GM21528 (cell line): ENCODE results near the gene DDAH1.

Source experiments
- ATAC-seq: cut with Tn5 transposase; IDR thresholded peaks from one replicate; pipeline ENCODE4 v1.9.1; 2021; ENCODE audit warnings: mild to moderate bottlenecking, moderate library complexity; ENCODE audit not compliant: unreplicated experiment, low FRiP score

The DDAH1 gene

DNA sequence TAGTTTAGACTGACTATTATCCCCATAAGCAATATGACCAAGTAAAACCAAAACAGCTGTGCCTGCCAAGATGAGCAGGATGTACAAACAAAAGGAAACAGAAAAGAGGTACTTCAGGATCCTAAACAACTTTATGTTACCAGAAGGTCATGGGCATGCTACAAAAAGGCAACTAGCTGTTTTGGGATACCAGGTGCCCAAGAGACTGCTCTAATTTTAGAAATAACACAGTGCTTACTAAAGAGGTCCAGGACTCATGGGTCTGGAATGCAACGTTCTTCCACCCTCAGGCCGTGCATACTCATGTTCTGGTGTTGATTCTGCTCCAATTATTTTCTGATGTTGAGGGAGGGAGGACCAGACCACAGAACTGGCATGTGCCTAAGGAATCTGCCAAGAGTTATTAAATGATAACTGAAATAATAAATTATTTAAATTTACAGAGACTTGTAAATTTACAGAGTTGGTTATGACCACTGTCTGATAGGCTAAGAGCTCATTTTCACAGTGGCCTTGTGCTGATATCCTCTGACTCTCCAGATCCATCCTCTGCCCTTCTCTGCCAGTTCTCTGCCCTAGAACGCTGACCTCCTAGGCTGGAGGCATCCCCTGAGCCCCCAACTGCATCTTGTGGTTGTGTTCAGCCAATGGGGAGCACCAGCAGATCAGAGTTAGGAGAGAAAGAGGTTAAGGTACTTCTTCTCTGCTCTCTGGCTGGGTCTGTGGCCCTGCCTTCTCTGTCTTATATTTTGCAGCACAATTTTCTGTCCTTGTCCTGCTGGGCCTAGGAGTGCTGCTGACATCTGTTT, 150.9 kb downstream of the DDAH1 start:
- ATAC-seq, result no peak

DNA sequence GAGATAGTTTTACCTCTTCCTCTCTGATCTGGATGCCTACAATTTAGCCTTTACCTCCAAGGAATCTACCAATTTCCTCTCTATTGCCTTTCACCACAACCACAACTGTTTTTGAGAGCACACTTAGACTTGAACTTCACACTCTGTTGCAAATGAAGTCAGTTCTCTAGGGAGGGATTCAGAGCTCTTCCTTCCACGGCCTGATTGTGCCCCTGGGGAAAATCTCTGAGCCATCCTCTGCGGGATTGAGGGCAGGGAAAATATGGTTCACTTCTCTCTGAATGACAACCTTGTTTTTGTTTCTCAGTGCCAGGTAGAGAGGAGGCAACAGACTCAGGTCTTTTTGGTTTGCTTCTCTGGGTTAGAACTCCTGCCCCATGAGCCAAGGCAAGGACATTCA, 153.1 kb downstream of the DDAH1 start:
- no peak for ATAC-seq

DNA sequence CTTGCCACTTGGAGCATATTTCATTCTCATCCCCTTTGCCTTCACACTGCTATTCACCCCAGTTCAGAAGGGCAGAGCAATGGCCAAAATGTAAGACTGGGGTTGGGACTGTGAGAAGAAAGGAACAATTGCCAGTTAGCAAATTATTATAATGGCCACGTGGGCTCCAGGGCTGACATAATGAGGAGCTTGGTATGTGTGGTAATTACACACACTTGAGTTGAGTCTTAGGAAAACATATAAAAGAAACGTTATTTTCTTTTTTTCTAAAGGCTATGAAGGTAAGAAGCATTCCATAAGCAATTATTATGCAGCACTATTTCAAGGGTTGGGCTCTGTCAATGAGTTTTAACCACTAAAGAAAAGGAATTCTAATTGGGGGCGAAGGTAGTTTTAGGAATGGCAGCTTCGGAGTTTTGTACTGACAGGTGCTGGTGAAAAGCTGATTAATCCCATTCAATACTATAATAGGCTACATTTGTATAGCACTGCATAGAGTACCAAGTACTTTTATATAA, 156.1 kb downstream of the DDAH1 start:
- ATAC-seq, result no peak

DNA sequence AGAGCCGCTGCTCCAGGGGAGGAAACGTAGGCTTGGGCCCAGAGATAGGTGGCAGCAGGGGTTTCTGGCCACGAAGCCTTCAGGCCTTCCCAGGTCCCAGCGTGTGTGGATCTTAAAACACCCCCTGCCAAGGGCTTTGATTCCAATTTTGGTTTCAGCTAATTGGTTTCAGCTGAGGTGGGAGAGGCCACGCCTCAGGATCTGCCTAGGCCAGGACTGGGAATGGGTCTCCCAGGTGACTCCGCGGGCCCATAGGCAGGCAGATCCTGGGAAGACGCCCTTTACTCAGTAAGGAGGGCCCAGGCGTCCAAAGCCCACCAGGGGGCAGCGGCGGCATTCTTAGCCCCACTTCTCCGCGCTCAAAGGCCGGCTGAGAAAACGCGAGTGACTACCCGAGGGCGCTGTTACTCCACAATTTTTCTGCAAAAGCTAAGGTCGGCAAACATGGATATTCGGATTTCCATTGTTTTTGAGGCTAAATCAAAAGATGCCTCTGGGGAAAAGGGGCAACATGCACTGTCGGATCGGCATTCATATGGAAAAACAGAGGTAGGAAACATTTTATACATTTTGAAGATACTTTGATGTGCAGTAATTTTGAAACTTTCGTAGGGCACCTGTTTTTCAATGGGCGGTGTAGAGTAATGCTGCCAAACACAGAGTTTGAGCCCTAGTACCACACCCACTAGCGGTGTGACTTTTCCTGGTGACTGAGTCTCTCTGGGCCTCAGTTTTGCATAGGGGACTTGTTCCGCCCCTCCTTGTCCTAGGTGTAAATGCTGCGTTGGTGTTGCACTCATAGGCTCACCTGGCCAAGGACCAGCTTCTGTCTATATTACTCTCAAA, 156.7 kb downstream of the DDAH1 start:
- peak; percentile 92 for ATAC-seq

DNA sequence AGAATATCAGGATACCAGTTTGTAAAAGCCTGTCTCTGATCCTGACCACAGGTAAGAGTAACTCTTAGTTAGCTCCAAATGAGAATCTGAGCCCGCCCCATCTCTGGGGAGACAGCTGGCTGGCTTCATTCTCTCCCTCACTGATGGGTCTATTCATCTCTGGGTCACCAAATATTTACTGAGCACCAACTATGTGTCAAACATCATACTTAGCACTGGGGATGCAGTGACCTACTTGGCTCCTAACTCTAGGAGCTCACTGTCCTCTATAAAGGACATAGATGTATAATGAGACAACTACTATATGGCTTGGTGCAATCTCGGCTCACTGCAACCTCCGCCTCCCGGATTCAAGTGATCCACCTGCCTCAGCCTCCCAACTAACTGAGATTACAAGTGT, 158.7 kb downstream of the DDAH1 start:
- ATAC-seq, result no peak

DNA sequence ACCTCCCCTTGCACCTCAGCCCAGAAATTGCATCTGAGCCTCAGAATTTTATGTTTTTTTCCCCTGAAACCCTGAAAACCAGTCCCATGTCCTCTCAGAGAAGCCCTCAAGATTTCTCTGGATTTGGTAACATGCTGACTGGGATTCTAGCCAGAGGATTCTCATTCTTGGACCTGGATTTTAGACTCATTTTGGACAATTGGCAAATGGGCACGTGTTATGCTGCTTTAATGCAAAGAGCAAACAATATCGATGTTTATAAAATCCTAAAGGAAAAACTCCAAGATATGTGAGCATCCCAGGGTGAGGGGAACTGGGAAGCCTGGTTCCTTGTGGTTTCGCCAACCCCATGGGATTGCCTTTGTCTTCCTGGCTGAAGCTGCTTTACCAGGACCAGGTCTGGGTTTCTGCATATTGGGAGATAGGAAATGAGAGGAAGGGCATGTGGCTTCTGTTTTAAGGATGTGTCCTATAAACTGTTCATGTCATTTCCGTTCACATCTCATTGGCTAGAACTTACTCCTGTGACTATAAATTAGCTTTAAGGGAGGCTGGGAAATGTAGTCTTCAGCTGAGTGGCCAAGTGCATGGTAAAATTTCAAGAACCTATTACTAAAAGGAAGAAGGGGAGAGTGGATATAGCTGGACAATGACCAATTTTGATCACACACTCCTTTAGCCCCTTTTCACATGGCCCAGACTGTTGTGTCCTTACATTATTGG, 161.4 kb downstream of the DDAH1 start:
- no peak for ATAC-seq

DNA sequence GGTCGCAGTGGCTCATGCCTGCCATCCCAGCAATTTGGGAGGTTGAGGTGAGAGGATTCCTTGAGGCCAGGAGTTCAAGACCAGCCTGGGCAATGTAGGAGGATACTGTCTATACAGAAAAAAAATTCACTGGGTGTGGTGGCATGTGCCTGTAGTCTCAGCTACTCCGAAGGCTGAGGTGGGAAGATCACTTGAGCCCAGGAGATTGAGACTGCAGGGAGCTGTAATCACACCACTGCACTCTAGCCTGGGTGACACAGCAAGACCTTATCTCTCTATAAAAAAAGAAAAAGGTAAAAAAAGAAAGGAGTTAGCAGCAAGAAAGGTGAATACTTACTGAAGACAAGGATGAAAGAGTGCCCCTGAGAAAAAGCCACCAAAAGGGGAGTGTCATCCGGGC, 164.8 kb downstream of the DDAH1 start:
- no peak for ATAC-seq

DNA sequence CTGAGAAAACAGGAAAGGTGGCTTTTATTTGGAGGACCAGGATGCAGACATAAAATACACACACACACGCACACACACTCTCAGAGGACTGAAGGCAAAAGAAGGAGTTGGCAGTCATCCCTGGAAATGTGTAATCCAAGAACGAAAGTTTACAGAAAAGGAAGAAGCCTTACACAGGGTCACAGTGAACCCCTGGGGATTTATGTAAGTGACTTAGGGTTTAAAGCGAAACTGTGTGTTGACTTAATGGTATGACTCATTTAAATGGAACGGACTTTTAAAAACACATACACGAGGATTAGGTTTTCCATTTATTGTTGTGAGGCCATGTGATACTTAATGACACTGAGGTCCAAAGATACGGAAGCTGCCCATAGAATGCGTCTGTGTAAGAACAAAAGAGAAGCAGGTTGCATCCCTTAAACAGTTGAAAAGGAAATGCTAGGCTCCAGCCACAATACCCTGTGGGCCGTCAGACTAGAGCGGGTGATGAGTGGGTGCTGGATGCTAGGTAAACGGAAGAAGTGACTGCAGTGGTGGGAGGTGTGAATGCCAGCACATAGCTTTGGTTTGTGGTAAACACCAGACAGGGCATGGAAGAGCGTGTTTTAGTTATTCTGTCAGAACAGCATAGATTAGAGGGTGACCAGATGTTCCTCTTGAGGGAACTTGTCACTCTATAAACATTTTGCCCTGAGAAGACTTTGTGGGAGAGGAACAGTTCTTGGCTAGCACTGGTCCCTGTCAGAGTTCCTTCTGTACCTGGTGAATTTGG, 166.9 kb downstream of the DDAH1 start:
- ATAC-seq, result peak; percentile 93

DNA sequence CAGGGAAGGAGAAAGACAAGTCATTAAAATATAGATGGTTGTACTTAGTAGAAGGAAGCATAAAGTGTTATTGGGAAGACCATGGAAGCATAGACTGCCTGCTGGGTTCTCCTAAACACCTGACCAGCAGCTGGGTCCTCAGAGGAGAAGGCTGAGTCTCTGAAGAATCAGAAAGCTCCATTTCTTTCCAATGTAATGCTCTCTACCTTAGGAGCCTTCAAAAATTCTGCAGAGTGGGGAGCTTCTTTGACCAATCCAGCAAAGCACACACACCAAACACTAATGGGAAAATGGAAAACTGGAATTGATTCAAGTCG, 167.5 kb downstream of the DDAH1 start:
- no peak for ATAC-seq

DNA sequence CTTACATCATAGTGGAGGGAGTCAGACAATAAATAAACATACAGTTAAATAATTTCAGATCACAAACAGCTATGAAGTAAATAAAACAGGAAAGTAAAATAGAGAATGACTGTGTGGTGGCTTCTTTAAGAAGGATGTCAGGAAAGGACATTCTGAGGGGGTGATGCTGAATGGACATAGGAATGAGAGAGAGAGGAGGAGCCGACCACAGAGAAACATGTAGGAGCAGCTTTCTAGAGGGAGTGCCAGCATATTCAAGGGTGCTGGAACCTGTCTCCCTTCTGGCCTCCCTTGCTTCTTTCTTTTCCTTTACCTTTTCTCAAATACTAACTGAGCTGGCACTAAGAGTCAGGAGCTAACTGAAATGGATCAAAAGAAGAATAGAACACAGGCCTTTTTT, 168.0 kb downstream of the DDAH1 start:
- no peak for ATAC-seq

DNA sequence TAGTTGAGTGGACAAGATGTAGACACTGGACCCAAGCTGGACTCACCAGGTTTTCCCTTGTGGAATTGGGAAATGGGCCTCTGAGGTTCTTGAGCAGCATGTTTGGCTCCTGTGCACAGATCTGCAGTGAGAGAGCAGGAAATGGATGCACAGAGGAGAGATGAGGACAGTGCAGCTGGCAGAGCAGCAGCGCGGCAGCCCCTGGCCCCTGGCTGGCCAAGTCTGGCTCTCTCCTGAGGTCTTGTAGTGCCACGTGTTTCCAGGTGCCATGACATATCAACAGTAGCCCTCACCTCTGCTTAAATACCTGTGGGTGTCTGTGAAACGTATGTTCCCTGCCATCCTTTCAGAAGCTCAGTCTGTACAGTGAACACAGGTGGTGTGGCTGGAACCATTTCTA, 169.3 kb downstream of the DDAH1 start:
- ATAC-seq, result no peak

DNA sequence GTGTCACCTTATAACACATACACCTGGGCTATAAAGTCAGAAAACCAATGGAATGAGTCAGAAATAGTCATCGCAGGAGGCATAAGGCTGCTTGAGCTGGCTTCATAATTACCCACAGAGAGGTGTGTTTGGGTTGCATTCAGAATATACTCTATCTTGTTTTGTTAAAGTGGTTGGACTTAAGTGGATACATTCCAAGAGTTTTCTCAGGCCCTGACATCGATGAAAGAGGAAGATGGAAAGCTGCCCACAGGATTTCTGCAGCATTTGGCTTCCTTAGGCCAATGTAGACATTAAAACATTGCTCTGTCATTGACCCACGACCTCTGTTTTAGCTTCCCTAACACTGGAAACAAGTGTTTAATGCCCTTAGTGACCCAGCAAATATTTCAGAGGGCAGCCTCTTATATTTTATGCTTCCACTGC, 169.9 kb downstream of the DDAH1 start:
- ATAC-seq, result no peak

DNA sequence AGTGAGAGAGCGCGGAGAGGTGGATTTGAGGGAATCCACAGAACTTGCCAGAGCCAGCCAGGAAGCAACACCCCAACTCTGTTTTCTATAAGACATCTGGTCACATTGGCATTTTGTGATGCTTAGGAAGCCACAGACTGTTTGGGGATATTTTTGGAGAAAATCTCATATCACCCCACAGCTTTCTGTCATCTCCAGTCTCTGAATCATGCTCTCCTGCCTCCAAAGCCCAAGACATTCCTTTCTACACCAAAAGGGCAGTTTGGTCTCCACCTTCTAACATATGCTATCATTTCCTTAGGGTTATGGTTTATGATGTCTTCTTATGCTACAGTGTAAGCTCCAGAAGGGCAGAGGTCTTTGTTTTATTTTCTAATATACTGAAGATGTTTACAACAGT, 174.1 kb downstream of the DDAH1 start:
- no peak for ATAC-seq

DNA sequence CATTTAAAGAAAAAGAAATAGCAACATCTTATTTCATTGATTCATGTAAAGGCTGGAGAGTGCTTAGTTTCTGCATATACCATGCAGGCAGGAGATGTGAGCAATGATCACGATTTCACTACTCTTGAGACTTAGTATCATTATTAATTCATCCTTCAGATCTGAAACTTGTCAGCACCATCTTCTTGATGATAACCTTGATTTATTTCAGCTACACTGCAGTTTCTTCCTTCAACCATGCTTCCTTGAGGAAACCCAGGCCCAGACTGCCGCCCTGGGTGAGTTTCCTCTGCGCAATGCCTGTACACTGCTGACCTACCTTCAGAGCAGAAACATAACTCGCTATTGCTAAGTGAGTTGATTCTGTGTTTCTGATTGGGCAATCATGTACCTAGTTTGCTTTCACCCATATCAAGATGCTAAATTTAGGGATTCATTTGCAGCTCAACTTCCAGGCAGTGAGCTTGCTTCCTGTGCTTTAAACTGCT, 175.1 kb downstream of the DDAH1 start:
- peak; percentile 75 for ATAC-seq

DNA sequence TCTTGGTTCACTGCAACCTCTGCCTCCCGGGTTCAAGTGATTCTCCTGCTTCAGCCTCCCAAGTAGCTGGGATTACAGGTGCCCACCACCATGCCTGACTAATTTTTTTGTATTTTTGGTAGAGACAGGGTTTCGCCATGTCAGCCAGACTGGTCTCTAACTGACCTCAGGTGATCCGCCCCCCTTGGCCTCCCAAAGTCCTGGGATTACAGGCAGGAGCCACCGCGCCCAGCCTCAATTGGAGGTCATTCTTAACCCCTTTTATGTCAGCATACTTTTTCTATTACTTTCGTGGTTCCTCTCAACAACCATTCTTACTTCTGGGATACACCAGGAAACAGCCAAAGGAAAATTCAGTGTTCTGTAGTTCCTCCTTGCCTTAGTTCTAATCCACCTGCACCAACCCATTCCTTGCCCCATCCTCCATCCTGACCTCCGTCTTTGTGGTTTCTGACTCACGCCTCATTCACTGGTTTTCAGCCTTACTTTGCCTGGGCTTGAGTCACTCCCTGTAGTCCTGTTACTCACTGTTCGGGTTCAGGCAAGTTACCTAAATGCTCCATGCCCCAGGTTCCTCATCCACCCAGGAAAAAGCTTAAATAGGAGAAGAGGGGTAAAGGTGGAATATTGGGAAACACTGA, 175.6 kb downstream of the DDAH1 start:
- no peak for ATAC-seq

DNA sequence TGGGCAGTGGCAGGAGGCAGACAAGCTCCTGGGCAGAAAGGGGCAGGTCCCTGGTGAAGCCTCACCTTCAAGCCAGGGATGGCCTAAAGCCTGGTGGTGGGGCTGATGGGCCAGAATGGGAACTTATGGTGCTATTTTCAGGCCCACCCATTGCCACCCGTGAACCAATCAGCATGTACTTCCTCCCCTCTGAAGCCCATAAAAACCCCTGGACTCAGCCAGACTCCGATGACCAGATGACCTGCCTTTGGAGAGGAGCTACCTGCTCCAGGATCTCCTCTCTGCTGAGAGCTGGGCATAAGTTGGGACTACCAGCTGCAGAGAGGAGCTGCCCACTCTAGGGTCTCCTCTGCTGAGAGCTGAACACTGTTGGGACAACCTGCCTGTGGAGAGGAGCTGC, 180.8 kb downstream of the DDAH1 start:
- no peak for ATAC-seq

DNA sequence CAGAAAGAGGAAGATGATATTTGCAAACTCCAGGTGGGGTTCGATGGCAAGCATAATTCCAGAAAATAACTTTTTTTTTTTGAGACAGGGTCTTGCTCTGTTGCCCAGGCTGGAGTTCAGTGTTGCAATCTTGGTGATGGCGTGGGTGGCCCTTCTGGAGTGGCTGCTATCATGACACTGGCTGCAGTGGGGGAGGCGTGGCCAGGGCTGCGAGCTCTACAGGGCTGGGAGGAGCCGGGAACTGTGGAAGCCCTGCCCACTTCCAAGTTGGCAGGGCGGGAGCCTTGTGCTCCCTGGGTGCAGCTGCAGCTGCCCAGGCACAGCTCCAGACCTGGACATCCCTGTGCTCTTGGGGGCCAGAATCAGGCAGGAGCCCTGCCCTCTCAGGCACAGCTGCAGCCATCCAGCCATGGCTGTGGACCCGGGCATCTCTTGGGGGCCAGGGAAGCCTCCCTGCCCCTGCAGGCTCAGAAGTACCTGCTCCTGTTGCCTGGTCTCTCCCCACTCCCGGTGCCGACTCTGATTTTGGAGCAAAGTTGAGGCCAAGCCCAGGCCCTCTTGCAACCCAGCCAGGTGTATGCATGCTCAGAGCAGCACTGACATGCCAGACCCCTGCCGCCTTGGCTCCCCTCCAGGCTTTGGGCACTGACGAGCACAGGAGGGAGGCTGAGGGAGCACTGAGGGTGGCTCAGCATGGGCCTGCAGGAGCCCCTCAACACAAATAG, 181.3 kb downstream of the DDAH1 start:
- no peak for ATAC-seq

DNA sequence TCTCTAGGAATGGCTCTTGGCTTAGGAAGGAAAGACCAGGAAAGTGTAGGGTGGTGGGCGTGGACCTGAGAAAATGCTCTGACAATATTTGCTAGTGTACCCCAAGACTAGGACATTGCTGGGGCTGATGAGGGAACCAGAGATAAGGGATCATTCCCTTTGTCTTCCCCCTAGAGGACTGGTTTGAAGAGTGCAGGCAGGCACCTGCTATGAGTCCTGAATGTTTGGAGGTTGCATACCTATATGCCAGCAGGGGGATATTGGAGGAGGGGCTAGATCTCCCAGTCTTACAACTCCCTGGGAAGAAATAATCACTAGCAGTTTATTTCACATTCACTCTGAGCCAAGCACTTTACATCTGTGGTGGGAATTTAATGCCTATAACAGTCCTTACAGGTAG, 182.5 kb downstream of the DDAH1 start:
- no peak for ATAC-seq

DNA sequence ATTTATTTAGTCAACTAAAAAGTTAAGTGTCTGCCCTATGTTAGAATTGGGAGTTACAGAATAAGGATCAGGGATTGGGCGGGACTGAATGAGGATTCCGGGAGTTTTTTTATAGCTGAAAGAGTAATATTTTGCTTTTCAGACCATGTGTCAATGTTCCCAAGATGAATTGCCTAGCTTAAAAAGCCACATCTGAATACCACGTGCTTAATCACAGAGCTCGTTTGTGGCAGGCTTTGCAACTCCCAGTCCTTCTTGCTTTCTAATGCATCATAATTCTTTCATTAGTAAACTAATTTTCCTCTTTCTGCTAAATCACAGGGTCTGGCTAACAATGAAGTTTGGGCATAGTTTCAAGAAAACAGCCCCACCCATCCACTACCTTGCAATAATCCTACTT, 184.3 kb downstream of the DDAH1 start:
- no peak for ATAC-seq
